Measurements from ENCODE around the gene BMP3.

The BMP3 gene

DNA sequence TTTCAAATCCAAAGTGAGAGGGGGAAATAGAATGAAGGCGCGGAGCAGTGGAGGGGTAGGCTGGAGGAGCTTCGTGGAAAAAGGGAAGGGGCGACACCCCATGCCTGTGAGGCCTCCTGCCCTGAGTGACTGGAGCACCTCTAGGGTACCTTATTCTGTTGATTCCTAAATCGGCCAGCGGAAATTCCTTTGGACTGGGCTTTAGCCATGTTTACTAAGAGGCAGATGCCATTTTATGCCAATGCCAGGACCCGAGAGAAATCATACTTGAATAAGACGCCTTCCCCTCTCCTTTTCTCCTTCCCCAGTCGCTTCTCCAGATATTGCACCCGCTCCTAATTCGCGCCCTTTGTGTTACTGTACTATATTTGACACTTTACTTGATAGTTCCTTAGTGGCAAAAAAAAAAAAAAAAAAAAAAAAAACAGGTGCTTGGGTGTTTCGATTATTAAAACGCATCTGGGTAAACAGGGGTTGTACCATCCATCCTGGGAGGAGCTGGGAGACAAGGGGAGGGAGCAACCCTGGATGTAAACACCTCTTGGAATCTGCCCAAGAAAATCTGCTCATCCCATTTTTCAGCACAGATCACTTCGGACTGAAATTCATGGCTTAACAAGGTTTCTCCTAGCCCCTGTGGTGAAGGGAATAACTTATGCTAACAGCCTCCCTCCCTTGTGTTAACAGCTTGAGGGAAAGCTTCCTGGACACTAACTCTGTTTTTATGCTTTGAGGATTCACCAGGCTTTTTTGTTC, 1.5 kb downstream of the BMP3 start:
- peaks cover 38% of the 10 kb centered on the region for H3K27me3 Mint-ChIP-seq
- H3K36me3 Mint-ChIP-seq, result no peaks in the 10 kb centered on the region
- H3K27ac Mint-ChIP-seq, result peak overlapping the region; percentile 14
- peak overlapping the region; percentile 15 for H3K4me3 Mint-ChIP-seq
- no peaks in the 10 kb centered on the region for H3K9me3 Mint-ChIP-seq
- H3K4me1 Mint-ChIP-seq, result peaks cover 15% of the 10 kb centered on the region

DNA sequence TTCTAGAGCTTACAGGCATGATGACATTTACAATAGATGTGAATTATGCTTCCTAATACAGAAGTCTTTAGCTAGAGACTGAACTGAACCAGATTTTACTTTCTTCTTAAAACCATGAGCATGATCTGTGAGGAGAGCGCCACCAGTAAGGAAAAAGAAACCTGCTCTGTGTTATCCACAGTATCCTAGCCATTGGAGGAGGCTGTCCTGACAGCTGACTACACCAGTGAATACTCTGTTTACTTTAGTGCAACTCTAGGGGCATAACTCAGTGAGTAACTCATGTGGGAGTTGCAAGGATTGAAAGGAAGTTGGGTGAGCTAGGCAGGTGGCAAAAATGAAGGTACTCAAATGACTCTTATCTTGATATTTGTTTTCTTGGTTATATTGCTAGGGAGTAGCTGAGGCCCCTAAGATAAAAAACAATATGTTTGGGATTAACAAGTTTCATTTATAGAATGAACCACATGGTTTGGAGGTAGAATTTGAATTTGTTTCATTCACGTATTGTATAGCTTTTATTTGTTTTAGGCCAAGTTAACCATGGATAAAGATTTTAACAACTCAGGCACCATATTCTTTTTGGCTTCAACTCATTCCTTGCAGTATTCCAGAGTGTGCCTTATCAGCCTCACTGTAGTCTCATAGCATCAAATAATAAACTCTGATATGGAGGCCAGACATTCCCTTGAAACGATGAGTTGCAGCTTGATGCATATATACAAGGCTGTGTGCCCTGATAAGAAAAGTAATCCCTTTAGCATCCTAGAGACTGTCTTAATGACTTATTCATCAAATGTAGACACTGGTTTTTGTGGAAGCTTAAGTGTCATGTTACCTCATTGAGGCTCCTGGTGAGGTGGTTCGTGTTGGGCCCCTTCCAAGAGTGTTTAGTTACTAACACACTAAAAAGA, 2.5 kb downstream of the BMP3 start:
- H3K27ac Mint-ChIP-seq, result no peak overlapping the region
- no peak overlapping the region for H3K4me3 Mint-ChIP-seq
- no peaks in the 10 kb centered on the region for H3K9me3 Mint-ChIP-seq
- H3K36me3 Mint-ChIP-seq, result no peaks in the 10 kb centered on the region
- H3K27me3 Mint-ChIP-seq, result peaks cover 37% of the 10 kb centered on the region
- peaks cover 15% of the 10 kb centered on the region for H3K4me1 Mint-ChIP-seq

DNA sequence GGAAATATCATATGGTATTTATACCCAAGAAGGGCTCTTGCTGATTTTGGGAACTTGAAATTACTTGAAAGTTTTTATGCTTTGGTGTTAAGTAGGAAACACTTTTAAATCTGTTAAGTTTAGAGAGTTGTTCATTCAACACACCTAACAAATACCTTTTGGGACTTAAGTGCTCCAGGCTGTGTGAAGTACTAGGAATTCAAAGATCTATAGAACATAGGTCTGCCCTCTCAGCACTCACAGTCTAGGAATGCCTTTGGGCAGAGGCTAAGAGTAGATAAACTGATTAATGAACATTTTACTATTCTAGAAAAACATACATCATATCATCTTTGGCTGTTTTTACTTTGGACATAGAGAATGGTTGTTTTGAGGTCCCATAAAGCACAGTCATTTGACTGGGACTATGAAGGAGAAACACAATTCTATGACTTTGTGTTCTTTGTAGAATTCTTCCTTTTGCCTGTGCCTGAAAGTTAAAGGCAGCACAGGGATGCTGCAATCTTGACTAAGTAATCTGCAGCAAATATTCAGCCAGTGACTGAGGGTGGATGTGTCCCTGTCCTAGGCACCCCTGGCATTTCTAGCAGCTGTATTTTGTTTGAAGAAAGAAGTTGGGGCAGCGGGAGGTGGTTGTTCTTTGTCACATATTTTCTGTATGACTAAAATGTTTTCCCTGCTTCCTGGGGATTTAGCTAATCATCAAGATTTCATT, 8.3 kb downstream of the BMP3 start:
- Mint-ChIP-seq H3K9me3 (no peaks in the 10 kb centered on the region), H3K27me3 (peaks cover 3% of the 10 kb centered on the region), H3K36me3 (no peaks in the 10 kb centered on the region), H3K4me3 (no peak overlapping the region), H3K4me1 (no peaks in the 10 kb centered on the region), H3K27ac (no peak overlapping the region)

GRCh38 chr4:81039351-81039972, 9.0 kb downstream of the BMP3 start:
- Mint-ChIP-seq H3K27ac (no peak overlapping the region), H3K4me3 (no peak overlapping the region)

DNA sequence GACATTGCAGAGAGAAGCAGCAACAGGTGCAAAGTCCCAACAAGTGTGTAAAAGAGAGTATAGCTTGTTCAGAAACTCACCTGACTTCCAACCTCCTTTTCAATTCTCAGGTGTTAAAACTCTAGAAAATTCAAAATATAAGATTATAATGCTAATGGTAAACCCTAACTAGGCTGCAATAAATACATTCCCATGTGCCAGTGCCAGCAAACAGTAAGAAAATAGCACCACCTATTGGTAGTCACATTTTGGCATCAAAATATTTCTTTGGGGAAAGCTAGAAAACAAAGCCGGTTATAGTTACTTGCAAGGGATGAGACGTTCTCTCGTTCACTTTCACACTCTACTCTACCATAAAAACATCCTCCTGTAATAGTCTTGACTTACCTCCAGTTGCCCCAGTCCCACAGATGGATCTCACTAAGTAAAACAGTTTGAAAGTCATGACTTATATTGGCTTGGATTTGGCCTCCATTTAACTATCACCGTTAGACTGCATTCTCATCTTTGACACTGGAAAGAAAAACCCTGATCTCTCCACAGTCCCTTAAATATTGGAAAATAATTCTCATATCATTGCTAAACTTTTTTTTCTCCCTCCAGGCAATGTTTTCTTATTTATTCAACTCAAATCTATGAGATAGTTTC, 9.6 kb downstream of the BMP3 start:
- Mint-ChIP-seq H3K4me3 (no peak overlapping the region), H3K27ac (no peak overlapping the region), H3K36me3 (no peaks in the 10 kb centered on the region), H3K9me3 (no peaks in the 10 kb centered on the region), H3K27me3 (peaks cover 6% of the 10 kb centered on the region), H3K4me1 (no peaks in the 10 kb centered on the region)

More at GRCh38 chr4:81039351-81039972, 9.0 kb downstream of the BMP3 start:
- Mint-ChIP-seq H3K9me3 (no peaks in the 10 kb centered on the region), H3K4me1 (no peaks in the 10 kb centered on the region), H3K27me3 (peaks cover 6% of the 10 kb centered on the region), H3K36me3 (no peaks in the 10 kb centered on the region)

GRCh38 chr4:81042578-81043365, 12.3 kb downstream of the BMP3 start:
- Mint-ChIP-seq H3K36me3 (no peaks in the 10 kb centered on the region), H3K27ac (no peak overlapping the region), H3K4me1 (no peaks in the 10 kb centered on the region), H3K9me3 (no peaks in the 10 kb centered on the region), H3K27me3 (peaks cover 13% of the 10 kb centered on the region), H3K4me3 (no peak overlapping the region)

DNA sequence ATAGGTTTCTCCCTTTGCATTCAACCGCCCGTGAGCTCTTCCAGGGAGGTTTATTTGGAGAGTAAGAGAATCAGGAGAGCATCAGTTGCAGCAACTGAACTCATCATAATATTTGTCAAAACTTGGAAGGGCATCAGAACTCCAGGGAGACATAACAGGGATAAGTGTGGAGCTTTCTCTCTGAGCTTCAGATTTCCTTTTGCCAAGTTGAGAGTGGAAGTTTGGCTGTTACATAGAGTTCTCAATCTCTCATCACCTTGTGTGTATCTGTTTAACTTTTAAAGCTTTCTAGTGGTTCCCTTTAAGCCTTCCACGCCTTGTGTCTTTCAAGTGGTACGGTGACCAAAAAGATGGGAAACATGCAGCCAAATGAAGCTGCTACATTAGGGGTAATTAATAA, 18.8 kb downstream of the BMP3 start:
- peaks cover 13% of the 10 kb centered on the region for H3K27me3 Mint-ChIP-seq
- H3K9me3 Mint-ChIP-seq, result no peaks in the 10 kb centered on the region
- H3K4me3 Mint-ChIP-seq, result no peak overlapping the region
- H3K4me1 Mint-ChIP-seq, result no peaks in the 10 kb centered on the region
- H3K36me3 Mint-ChIP-seq, result no peaks in the 10 kb centered on the region
- H3K27ac Mint-ChIP-seq, result no peak overlapping the region

- Mint-ChIP-seq H3K4me3 (no peak overlapping the region), H3K27ac (no peak overlapping the region), H3K4me1 (no peaks in the 10 kb centered on the region), H3K9me3 (no peaks in the 10 kb centered on the region), H3K27me3 (peaks cover 13% of the 10 kb centered on the region), H3K36me3 (no peaks in the 10 kb centered on the region)
Observed at GRCh38 chr4:81049907-81050306, 19.4 kb downstream of the BMP3 start.

DNA sequence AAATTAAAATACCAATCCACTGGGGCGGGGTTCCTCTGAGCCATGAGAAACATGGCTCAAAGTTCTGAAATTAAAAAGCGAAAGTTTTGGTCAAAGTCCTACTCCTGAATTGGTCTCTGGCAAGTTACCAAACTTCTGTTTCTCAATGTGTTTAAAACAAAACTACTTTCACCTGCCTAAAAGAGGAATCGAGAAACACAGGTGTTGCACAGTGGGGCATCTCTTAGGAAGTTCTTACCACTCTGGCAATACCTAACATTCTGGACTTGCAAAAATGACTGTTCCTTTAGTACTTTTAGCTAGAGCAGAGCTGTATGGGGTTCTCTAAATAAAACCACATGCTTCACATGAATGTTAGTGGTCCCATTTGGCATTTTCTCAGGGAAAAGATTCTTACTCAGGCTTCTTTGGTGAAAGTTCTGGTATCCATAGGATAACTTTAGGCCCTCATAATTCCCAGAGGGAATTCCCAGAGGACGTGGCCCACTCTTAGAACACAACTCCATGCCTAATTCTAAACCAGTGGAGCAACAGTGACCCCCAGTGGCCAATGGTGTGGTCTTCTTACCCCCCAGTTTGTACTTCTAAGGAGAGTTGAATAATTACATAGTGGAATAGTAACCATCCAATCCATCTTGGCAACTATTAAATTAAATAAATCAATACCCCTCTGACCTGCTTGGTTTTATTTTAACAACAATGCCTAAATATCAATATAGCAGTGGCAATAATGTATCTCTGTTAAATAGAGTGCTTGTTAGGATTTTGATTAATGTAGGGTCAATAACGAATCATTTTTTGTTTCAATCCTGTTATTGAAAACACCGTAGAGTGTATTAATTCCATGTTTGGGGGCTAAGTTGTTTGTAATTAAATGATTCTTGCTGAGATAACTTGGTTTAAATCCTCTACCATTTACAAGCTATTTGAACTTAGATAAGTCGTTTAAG, 21.9 kb downstream of the BMP3 start:
- peak overlapping the region; percentile 10 for H3K27ac Mint-ChIP-seq
- H3K4me3 Mint-ChIP-seq, result no peak overlapping the region
- no peaks in the 10 kb centered on the region for H3K4me1 Mint-ChIP-seq
- H3K27me3 Mint-ChIP-seq, result peaks cover 6% of the 10 kb centered on the region
- H3K36me3 Mint-ChIP-seq, result no peaks in the 10 kb centered on the region
- no peaks in the 10 kb centered on the region for H3K9me3 Mint-ChIP-seq

GRCh38 chr4:81058621-81059020, 28.1 kb downstream of the BMP3 start:
- Mint-ChIP-seq H3K36me3 (no peaks in the 10 kb centered on the region), H3K27me3 (peaks cover 4% of the 10 kb centered on the region), H3K9me3 (no peaks in the 10 kb centered on the region), H3K4me1 (no peaks in the 10 kb centered on the region), H3K27ac (no peak overlapping the region), H3K4me3 (no peak overlapping the region)

- H3K4me3 Mint-ChIP-seq, result no peak overlapping the region
- no peaks in the 10 kb centered on the region for H3K36me3 Mint-ChIP-seq
- H3K27me3 Mint-ChIP-seq, result peaks cover 13% of the 10 kb centered on the region
- H3K9me3 Mint-ChIP-seq, result no peaks in the 10 kb centered on the region
- no peak overlapping the region for H3K27ac Mint-ChIP-seq
- H3K4me1 Mint-ChIP-seq, result no peaks in the 10 kb centered on the region
Observed at GRCh38 chr4:81060587-81061343, 30.3 kb downstream of the BMP3 start.

- Mint-ChIP-seq H3K36me3 (no peaks in the 10 kb centered on the region), H3K9me3 (no peaks in the 10 kb centered on the region), H3K4me3 (no peak overlapping the region), H3K27ac (no peak overlapping the region), H3K27me3 (peaks cover 13% of the 10 kb centered on the region), H3K4me1 (no peaks in the 10 kb centered on the region)
Observed at GRCh38 chr4:81061344-81061730, 30.8 kb downstream of the BMP3 start.

- Mint-ChIP-seq H3K27ac (no peak overlapping the region), H3K4me3 (no peak overlapping the region), H3K4me1 (no peaks in the 10 kb centered on the region), H3K9me3 (no peaks in the 10 kb centered on the region), H3K36me3 (no peaks in the 10 kb centered on the region), H3K27me3 (peaks cover 13% of the 10 kb centered on the region)
Observed at GRCh38 chr4:81062001-81062400, 31.5 kb downstream of the BMP3 start.

Data from activated naive CD4-positive, alpha-beta T cell treated with anti-CD3 and anti-CD28 coated beads, Interleukin-2, amount 50 U/mL, for 24 hours (primary cell).